Stimulated activated CD4-positive, alpha-beta T cell treated with anti-CD3 and anti-CD28 coated beads, Interleukin-12 subunit alpha, Interleukin-12 subunit beta, amount 100 ng/mL, for 24 hours (primary cell): ENCODE results near the gene DYNLT3.
A peak's percentile ranks its signal among the peaks of the same experiment; 100 is the strongest.

Experiments used
- DNase-seq, 2 experiments: peaks; one replicate each; pipeline ENCODE4 v3.0.0-alpha.2; 2020; ENCODE audit warnings: low read depth in 2 of 2

The DYNLT3 gene

GRCh38 chrX:37844622-37845021 is 2.7 kb downstream of the DYNLT3 start:
- no peak for DNase-seq

- DNase-seq, result no peak
Measured at GRCh38 chrX:37840931-37841330, 6.4 kb downstream of the DYNLT3 start.

GRCh38 chrX:37834937-37835336 is 12.4 kb downstream of the DYNLT3 start:
- no peak for DNase-seq

- DNase-seq, result no peak
Measured at GRCh38 chrX:37830371-37830770, 17.0 kb downstream of the DYNLT3 start.

- DNase-seq, result no peak
Measured at GRCh38 chrX:37829721-37830120, 17.6 kb downstream of the DYNLT3 start.

- peak in 1 of 2 experiments; percentile 24 for DNase-seq
Measured at GRCh38 chrX:37825215-37825842, 22.0 kb downstream of the DYNLT3 start.

- no peak for DNase-seq
Measured at GRCh38 chrX:37824491-37825214, 22.7 kb downstream of the DYNLT3 start.

- DNase-seq, result no peak
Measured at GRCh38 chrX:37820646-37821045, 26.7 kb downstream of the DYNLT3 start.

- DNase-seq, result no peak
Measured at GRCh38 chrX:37818031-37818430, 29.3 kb downstream of the DYNLT3 start.

GRCh38 chrX:37817579-37817978 is 29.8 kb downstream of the DYNLT3 start:
- DNase-seq, result no peak

GRCh38 chrX:37817176-37817575 is 30.2 kb downstream of the DYNLT3 start:
- no peak for DNase-seq

GRCh38 chrX:37816766-37817165 is 30.6 kb downstream of the DYNLT3 start:
- DNase-seq, result no peak

- DNase-seq, result no peak
Measured at GRCh38 chrX:37815366-37815765, 32.0 kb downstream of the DYNLT3 start.

- no peak for DNase-seq
Measured at GRCh38 chrX:37813570-37813969, 33.8 kb downstream of the DYNLT3 start.

- no peak for DNase-seq
Measured at GRCh38 chrX:37812110-37812509, 35.3 kb downstream of the DYNLT3 start.

GRCh38 chrX:37809970-37810369 is 37.4 kb downstream of the DYNLT3 start:
- DNase-seq, result no peak

GRCh38 chrX:37803057-37803456 is 44.3 kb downstream of the DYNLT3 start:
- no peak for DNase-seq

- DNase-seq, result no peak
Measured at GRCh38 chrX:37802028-37802427, 45.3 kb downstream of the DYNLT3 start.

- DNase-seq, result no peak
Measured at GRCh38 chrX:37800717-37801116, 46.7 kb downstream of the DYNLT3 start.

- no peak for DNase-seq
Measured at GRCh38 chrX:37799936-37800335, 47.4 kb downstream of the DYNLT3 start.

- DNase-seq, result no peak
Measured at GRCh38 chrX:37796805-37797204, 50.6 kb downstream of the DYNLT3 start.

- DNase-seq, result no peak
Measured at GRCh38 chrX:37796310-37796709, 51.1 kb downstream of the DYNLT3 start.
